Thyroid gland (tissue), 4 donors: ENCODE results near the gene ATP1A4. TPM values are rescaled to one million over a fixed set of nuclear protein-coding genes. Genes with fewer than 3 reads are reported as not detected.

ENCODE experiments used
- DNase-seq, 2 donors: peaks; one replicate each; pipeline ENCODE4 v3.0.0-alpha.2; 2019
- H3K27ac ChIP-seq, 3 donors: fragments of 200-600 bp; sonication (generic); 1 replicate in 2 of 3; 2 replicates in 1 of 3; pipeline ENCODE4 v1.5.1; 2016 to 2019; ENCODE audit warnings: mild to moderate bottlenecking in 1 of 3, moderate library complexity in 1 of 3
- H3K27me3 ChIP-seq: fragments of 200-600 bp; sonication (generic); one replicate; pipeline ENCODE4 v1.5.1; 2019
- H3K36me3 ChIP-seq, 2 donors: fragments of 200-600 bp; sonication (generic); one replicate each; pipeline ENCODE4 v1.5.1; 2016 to 2019
- H3K4me1 ChIP-seq, 2 donors: fragments of 200-600 bp; sonication (generic); one replicate each; pipeline ENCODE4 v1.5.1; 2017 to 2019
- H3K4me3 ChIP-seq, 3 donors: fragments of 200-600 bp; sonication (generic); replicated peaks in 1 of 3; 1 replicate in 2 of 3; 2 replicates in 1 of 3; pipeline ENCODE4 v1.5.1; 2016; ENCODE audit warnings: mild to moderate bottlenecking in 1 of 3
- H3K9me3 ChIP-seq: fragments of 200-600 bp; sonication (generic); one replicate; pipeline ENCODE4 v1.5.1; 2017
- POLR2A ChIP-seq, 2 donors: fragments of 450-650 bp; IDR thresholded peaks; one replicate each; pipeline ENCODE4 v1.6.1; 2017; ENCODE audit warnings: antibody characterized with exemption in 2 of 2, mild to moderate bottlenecking in 2 of 2, moderate library complexity in 1 of 2
- WGBS, 2 donors: methylation state at CpG; one replicate each; pipeline ENCODE4 v1.1.5; 2017; 5-methylcytosine and 5-hydroxymethylcytosine counted together
- intact Hi-C: fragments of 100-400 bp; cut with DNase I; formaldehyde crosslinking; loops from one replicate; pipeline ENCODE4 v1.15.1; 2023
- total RNA-seq, 4 donors: library from RNA; depleted of rRNA; stranded (reverse); fragments of >200 nt; gene quantifications; one replicate each; pipeline ENCODE4 v1.2.3, GENCODE V29; 2016
- TF ChIP-seq, protein P1 (sequence below), 6 experiments: fragments of 200-600 bp in 3 of 6; fragments of 450-650 bp in 3 of 6; sonication (generic) in 3 of 6; IDR thresholded peaks; one replicate each; pipeline ENCODE4 v1.5.1; 2016 to 2019; ENCODE audit warnings: antibody characterized with exemption in 6 of 6, mild to moderate bottlenecking in 2 of 6, inconsistent platforms in 1 of 6, moderate library complexity in 1 of 6

Gene ATP1A4
- total RNA-seq, 4 donors from 2014 or later: not detected

GRCh38 chr1:160134791-160135572, 16.4 kb upstream of the ATP1A4 start:
- no peaks in the 10 kb centered on the region for H3K27me3 ChIP-seq
- WGBS, 2 donors: 83 to 87% methylated on average over 20 of the region's 20 CpGs
- DNase-seq: no peak
- intact Hi-C loops: no loop called here
- no peak overlapping the region for H3K27ac ChIP-seq
- TF ChIP-seq POLR2A (IDR thresholded peaks at IDR 0.05): no peak
- TF ChIP-seq, protein P1, sequence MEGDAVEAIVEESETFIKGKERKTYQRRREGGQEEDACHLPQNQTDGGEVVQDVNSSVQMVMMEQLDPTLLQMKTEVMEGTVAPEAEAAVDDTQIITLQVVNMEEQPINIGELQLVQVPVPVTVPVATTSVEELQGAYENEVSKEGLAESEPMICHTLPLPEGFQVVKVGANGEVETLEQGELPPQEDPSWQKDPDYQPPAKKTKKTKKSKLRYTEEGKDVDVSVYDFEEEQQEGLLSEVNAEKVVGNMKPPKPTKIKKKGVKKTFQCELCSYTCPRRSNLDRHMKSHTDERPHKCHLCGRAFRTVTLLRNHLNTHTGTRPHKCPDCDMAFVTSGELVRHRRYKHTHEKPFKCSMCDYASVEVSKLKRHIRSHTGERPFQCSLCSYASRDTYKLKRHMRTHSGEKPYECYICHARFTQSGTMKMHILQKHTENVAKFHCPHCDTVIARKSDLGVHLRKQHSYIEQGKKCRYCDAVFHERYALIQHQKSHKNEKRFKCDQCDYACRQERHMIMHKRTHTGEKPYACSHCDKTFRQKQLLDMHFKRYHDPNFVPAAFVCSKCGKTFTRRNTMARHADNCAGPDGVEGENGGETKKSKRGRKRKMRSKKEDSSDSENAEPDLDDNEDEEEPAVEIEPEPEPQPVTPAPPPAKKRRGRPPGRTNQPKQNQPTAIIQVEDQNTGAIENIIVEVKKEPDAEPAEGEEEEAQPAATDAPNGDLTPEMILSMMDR (IDR thresholded peaks at IDR 0.05): no peak
- no peaks in the 10 kb centered on the region for H3K9me3 ChIP-seq
- H3K4me3 ChIP-seq: no peak overlapping the region
- no peaks in the 10 kb centered on the region for H3K36me3 ChIP-seq
- H3K4me1 ChIP-seq: no peaks in the 10 kb centered on the region

GRCh38 chr1:160136121-160136925, 15.1 kb upstream of the ATP1A4 start:
- no peak for DNase-seq
- no peak for TF ChIP-seq POLR2A (IDR thresholded peaks at IDR 0.05)
- TF ChIP-seq, protein P1 (IDR thresholded peaks at IDR 0.05): no peak
- Histone ChIP-seq H3K36me3 (no peaks in the 10 kb centered on the region), H3K4me1 (no peaks in the 10 kb centered on the region), H3K27ac (no peak overlapping the region), H3K27me3 (no peaks in the 10 kb centered on the region), H3K9me3 (no peaks in the 10 kb centered on the region), H3K4me3 (no peak overlapping the region)
- WGBS, 2 donors: 85 to 89% methylated on average over 21 to 22 of the region's 22 CpGs
- intact Hi-C loops: no loop called here

- H3K27ac ChIP-seq: no peak overlapping the region
- 96 to 97% methylated on average over 5 of the region's 5 CpGs for WGBS, 2 donors
- no peak overlapping the region for H3K4me3 ChIP-seq
- no peaks in the 10 kb centered on the region for H3K9me3 ChIP-seq
- H3K36me3 ChIP-seq: no peaks in the 10 kb centered on the region
- intact Hi-C loops: no loop called here
- H3K27me3 ChIP-seq: no peaks in the 10 kb centered on the region
- no peak for DNase-seq
- H3K4me1 ChIP-seq: no peaks in the 10 kb centered on the region
- no peak for TF ChIP-seq POLR2A (IDR thresholded peaks at IDR 0.05)
- TF ChIP-seq, protein P1 (IDR thresholded peaks at IDR 0.05): no peak
These were observed 14.5 kb upstream of the ATP1A4 start for GRCh38 chr1:160136926-160137200.

DNA sequence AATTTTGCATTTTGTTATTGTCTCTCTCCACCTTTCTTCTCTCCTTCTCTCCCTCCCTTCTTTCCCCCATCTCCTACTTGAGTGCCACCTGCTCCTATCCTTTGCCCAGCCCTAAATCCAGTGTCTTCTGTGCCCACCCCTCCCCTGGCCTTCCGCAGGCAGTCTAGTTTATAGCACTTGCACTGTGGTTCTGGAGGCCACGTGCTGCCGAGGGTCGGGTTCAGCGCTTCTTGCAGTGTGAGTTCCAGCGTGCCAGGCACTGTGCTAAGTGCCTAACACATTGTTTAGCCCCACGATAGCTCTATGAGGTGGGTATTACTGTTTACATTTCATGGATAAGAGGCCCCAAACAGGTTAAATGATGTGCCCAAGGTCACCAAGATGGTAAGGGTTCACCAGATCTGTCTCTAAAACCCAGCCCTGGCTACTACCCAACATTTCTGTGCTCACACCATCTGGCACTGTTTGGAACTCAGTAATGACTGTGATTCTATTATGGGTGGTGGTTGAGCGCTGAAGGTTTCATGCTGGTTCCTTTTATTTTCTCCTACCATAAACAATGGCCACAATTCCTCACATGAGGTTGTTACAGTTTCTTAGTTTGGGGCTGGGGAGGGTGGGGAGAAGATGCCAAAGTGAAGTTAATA, 14.1 kb upstream of the ATP1A4 start:
- Histone ChIP-seq H3K36me3 (no peaks in the 10 kb centered on the region), H3K4me1 (no peaks in the 10 kb centered on the region), H3K27me3 (no peaks in the 10 kb centered on the region), H3K4me3 (no peak overlapping the region), H3K27ac (no peak overlapping the region), H3K9me3 (no peaks in the 10 kb centered on the region)
- no peak for DNase-seq
- WGBS, 2 donors: 95 to 97% methylated on average over 8 of the region's 8 CpGs
- intact Hi-C loops: no loop called here
- TF ChIP-seq, protein P1 (IDR thresholded peaks at IDR 0.05): no peak
- no peak for TF ChIP-seq POLR2A (IDR thresholded peaks at IDR 0.05)

DNA sequence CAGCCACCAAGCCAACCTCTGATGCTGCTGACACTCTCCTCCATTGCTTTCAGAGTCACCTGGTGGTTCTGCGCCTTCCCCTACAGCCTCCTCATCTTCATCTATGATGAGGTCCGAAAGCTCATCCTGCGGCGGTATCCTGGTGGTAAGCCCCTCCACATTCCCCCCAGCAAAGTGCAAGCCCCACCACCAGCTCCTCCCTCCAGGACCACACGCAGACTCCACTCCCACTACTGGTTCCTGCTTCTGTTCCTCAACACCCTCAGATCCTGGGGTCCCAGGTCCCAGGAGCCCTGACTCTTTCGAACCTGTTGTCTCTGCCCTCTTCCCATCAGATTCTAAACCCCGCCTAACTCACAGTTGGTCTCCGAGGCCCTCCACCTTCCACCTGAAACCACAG, 11.6 kb upstream of the ATP1A4 start:
- TF ChIP-seq, protein P1 (IDR thresholded peaks at IDR 0.05): no peak
- TF ChIP-seq POLR2A (IDR thresholded peaks at IDR 0.05): no peak
- no peak overlapping the region for H3K4me3 ChIP-seq
- no peaks in the 10 kb centered on the region for H3K36me3 ChIP-seq
- no peak overlapping the region for H3K27ac ChIP-seq
- H3K27me3 ChIP-seq: no peaks in the 10 kb centered on the region
- no peak for DNase-seq
- no peaks in the 10 kb centered on the region for H3K9me3 ChIP-seq
- 95% methylated on average over 8 of the region's 8 CpGs for WGBS, 2 donors
- no peaks in the 10 kb centered on the region for H3K4me1 ChIP-seq
- intact Hi-C loops: no loop called here
